Hindlimb muscle (tissue), 1 donor: ENCODE data around the gene CPT1A. TPM values are rescaled to one million over a fixed set of nuclear protein-coding genes. Genes with fewer than 3 reads are reported as not detected.
"Not testable (repeated sequence)": the region's sequence is repeated elsewhere in the genome, so short reads cannot be mapped to it uniquely, and the experiment has no call there.

Experiments used
- DNase-seq: peaks from one replicate; pipeline ENCODE4 v3.0.0-alpha.2; 2013
- polyA plus RNA-seq: library from polyadenylated mRNA; unstranded; fragments of 120-200 nt; gene quantifications from one replicate; pipeline ENCODE4 v1.2.1, GENCODE V29; 2013; ENCODE audit not compliant: insufficient read length

Gene CPT1A
- 11.2 TPM for polyA plus RNA-seq

DNA sequence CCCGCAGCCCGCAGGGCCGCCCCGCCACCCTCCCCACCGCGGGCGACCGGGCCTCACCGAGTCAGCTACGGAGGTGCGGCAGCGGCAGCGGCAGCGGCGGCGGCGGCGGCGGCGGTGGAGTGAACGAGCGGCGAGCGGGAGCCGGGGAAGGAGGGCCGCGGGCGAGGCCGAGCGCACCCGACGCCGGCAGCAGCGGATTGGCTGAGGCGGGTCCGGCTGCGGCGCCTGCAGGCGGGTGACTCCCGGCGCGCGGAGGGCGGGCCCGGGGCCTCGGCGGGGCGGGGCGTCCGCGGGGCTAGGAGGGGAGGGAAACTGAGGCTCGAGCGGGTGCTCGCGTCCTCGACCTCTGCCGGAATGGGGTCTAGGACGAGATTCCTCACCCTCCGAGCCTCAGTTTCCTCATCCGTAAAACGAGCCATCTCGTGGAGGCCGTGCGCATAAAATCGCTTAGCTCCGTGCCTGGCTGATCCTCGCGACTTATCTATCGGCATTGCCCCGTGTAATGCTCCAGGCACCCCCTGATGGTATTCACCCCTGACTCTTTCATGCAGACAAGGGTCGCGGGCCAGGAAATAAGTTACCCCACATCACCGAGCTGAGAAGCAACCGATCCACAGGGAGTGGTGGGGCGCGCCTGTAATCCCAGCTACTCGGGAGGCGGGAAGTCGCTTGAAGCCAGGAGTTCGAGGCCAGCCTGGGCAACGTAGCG lies at the start of gene CPT1A:
Gene CPT1A (minus strand): TSS at position 199 of the 709 bp plus-strand sequence. CDS start 26,442 bp downstream, outside the sequence.
- DNase-seq = peak; percentile 75

DNA sequence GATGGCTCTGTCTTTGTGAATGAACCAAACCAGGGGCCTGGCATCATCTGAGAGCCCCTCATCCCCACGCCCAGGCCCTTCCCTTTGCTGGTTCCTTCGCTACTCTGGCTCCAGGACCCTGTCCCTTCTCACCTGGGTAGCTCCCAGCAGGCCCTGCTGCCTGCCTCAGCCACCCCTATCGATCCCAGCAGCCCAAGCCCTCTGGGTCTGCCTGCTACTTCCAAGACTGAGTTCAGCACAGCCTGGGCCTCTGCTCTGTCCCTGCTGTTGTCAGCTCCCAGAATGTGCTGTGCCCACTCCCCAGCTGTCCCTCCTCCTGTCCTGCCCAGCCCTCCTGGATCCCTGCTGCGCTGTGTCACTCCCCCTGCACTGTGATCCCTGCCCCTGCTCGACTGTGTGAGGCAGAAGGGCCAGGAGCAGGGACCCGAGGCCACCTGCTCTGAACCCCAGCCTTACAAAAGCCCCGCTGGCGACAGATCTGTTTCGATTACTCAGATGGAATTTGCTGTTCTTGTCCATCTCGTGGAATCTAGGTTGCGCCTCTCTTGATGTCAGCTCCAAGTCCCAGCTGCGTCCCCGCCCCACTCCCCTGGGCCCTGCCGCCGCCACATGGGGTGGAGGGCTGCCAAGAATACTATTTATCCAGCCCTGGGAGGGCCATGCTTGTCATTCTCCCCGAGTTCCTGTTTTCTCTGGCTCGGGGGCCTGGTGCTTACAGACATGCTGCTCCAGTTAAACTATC lies 48.9 kb upstream of the CPT1A start:
- peak; percentile 72 for DNase-seq

DNA sequence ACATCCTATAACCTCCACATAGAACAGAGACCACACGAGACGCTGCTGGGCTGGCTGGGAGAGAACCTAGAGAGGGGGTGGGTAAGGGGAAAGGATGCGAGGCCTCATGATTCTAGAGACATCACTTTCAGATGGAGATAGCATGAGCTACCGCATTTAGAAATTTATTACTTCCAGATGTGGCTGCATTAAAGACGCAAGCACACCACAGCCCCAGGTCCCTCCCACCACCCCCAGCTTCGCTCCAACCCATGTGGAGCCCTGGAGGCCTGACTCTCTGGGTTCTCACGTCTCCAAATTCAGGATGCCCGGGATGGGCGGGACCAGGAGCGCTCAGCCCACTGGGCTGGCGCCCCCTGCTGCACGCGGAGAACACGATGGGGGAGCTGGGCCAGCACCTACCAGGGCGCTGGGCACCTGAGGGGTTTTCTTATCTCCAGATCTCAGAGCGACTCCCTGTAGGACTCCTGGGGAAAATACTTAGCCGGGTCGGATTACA lies 48.3 kb upstream of the CPT1A start:
- peak; percentile 88 for DNase-seq

DNA sequence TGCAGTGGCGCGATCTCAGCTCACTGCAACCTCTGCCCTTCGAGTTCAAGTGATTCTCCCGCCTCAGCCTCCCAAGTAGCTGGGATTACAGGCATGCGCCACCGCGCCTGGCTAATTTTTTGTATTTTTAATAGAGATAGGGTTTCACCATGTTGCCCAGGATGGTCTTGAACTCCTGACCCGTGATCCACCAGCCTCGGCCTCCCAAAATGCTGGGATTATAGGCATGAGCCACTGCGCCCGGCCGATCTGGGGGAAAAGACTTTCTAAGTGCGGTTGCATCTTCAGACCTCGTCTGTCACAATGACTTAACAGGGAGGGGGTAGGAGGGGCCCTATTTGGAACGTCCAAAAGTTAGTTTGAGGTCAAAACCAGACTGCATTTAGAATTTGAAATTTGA lies 43.1 kb upstream of the CPT1A start:
- not testable (repeated sequence) for DNase-seq

DNA sequence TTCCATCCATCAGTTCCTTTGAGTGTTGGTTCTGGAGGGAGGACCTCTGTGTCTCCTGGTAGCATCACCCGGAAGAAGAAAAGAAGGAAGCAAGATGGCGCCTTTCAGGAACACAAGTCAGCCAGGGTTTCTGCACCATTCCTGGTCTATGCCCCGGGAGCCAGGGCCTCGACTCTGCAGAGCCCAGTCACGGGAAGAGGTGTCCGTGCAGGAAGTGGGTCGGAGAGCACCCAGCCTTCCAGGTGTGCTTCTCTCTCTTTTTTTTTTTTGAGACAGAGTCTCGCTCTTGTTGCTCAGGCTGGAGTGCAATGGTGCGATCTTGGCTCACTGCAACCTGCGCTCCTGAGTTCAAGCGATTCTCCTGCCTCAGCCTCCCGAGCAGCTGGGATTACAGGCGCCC lies 40.7 kb upstream of the CPT1A start:
- no peak for DNase-seq

DNA sequence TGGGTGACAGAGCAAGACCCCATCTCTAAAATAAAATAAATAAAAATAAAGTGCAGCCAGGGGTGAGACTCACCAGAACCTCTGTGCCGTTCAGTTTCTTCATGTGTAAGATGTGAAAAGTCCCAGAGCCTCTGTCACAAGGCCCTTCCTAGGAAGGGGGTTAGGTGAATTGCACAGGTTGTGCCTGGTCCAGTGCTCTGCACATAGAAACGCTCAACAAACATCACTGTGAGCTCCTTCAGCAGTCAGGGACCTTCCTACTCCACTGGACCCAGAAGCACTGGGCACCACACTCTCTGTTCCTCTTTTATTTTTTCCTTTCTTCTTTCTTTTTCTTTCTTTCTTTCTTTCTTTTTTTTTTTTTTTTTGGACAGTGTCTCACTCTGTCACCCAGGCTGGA lies 39.6 kb upstream of the CPT1A start:
- DNase-seq = no peak

DNA sequence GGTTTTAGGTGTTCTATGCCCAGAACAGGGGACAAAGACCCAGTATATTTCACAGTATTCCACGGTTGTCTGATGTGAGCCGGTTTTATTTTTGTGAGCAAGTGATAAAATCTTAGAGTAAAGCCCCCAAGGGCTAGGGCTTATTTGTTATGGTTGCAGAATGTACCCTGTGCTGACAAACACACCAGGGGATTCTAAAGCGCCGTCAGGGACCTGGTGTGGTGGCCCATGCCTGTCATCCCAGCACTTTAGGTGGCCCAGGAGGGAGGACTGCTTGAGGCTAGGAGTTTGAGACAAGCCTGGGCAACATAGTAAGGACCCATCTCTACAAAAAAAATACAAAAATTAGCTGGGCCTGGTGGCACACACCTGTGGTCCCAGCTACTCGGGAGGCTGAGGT lies 39.1 kb upstream of the CPT1A start:
- no peak for DNase-seq

DNA sequence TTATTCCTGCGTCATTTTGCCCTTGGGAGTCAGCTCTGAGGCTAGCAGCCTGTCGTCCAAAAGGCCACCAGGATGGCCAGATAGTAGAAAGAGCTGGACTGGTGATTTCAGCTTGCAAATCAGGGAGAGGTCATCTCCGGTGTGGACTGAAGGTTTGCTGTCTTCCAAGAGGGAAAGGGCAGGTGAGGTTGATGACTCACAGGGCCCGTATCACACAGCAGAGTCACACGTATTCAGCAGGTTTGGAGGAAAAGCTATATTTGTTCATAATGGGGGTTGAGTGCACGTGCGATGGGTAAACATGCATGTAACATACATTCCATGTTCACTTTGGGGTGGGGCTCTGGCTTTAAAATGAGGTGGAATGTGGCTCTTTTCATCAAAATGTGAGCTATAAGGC lies 36.3 kb upstream of the CPT1A start:
- DNase-seq = no peak

DNA sequence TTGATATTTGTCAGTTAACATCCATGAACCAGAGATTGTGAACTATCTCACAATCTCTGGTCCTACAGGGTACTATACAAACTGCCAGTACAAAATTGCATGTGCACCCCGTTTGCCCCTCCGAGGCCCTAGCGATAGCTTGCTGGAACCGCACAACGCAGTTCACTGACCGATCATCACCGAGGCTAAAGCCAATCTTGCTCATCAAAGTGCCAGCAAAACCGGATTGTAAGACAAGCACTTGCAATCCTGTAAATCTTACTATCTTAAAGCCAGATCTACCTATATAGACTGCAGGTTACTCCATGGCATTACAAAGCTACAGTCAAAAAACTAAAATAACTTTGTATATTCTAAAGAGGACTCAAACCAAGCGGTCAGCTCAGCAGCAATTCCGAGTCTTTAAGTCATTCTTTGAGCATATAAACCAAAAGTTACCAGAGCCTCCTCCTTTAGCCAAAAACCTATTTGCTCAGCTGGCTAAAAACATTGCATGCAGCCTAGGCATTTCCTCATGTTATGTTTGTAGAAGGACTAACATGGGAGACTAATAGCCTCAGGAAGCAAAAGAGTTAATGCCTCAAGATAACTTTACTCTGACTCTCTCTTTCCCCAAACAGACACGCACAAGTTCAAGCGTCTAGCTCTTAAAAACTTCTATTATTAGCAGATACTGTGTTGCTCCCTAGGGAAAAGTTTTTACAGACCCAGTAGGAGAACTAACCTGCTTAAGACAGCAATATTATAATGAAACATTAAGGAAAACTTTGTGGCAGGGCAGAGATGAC lies 30.7 kb upstream of the CPT1A start:
- no peak for DNase-seq

DNA sequence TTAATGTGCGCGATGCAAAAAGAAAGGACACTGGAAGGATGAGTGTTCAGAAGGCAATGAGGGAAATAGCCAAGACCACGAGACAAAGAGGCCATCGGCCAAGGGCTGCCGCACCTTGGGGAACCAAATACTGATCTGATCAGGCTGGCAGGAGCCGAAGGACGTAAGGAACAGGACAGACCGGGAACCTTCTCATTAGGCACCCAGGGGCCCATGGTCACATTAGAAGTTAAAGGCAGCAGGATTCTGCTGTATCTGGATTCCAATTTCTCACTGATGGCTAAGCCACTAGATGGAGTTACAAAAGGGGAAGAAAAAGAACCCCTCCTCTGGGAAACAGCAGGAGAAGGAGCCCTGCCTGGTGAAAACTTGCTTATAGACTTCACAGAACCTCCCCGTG lies 28.8 kb upstream of the CPT1A start:
- DNase-seq = no peak

DNA sequence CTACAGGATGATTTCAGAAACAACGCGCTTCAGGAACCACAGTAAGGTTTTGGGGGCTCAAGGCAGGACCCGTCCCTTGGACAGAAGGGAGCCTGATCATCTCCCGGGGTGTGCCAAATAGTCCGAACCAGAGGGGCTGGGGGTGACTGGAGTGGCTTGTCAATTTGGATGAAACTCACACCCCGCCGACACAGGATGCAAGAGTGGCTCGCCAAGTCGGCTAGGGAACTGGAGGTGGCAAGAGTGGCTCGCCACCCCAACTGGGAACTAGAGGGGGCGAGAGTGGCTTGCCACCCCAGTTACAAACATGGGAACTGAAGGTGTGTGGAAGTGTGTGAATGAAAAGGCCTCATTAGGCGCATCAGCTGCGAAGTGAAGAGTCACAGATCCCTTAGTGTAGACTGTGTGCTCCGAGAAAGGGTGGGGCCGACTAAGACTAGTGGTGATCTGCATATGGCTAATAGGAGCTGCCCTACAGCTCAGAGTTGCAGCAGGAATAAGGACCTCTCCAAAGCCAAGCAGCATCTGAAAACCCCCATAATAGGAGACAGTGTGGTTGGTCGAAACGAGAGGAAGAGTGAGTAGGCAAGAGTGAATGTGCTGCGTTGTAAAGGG lies 26.6 kb upstream of the CPT1A start:
- no peak for DNase-seq

DNA sequence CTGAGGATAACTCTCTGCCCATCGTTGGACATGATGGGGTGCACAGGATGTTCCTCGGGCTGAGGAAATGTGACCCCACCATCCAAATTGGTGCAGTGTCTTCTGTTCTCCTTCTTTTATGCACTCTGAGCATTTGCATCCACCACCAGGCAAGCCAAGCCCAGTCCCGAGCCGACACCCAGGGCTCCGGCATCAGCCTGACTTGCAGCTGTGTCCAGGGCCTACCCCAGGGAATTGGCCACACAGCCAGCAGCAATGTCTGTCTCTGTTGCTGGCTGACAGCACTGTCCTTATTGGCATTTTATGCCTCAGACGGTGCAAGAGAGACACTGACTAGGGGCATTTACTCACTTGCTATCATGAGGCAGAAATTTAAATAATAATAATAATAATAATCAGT lies 25.4 kb upstream of the CPT1A start:
- no peak for DNase-seq

DNA sequence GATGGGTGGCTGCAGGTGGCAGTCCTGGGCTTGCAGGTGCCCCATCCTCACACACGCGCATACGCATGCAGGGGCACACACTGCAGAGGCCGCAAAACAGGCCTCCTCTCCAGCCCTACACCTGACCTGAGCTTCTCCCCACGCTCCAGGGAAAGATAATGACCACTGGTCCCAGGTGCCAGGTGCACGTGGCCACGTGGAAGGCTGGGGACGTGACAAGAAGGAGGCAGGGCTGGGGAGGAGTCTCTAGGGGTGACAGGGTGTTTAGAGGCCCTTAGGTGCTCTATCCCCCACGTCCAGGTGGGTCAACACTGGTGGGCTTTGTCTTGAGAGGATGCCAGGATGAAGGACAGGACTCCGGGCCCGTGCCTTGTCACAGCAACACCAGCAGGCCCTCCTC lies 23.5 kb upstream of the CPT1A start:
- DNase-seq = no peak

DNA sequence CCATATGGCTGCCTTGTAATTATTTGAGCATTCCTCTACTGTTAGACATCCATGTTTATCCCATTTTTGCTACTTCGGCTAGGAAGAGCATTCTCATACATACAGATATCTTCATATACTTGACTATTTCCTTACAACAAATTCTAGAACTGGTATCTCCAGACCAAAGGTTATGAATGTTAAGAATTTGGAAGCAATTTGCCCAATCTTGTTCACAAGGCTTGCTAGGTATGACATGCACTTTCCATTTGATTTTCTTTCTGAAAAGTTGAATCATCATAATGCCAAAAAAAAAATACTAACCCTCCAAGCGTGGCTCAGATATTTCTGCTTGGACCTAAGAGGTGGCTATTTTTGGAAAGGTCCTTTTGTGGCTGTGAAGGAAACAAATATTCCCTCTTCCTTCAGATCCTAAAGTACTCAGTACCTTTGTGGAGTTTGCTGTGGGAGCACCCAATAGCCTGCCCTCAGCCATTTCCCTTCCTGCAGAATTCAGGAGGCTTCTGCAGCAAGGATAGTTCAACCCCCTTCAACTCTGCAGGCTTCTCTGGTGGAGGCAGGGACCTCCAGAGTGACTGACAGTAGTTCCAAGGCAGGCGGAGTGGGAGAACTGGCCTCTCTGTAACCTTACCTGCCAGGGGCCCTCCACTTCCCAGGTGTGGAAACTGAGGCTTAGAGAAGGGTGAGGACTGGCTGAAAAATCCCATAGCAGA lies 22.0 kb upstream of the CPT1A start:
- DNase-seq = no peak

DNA sequence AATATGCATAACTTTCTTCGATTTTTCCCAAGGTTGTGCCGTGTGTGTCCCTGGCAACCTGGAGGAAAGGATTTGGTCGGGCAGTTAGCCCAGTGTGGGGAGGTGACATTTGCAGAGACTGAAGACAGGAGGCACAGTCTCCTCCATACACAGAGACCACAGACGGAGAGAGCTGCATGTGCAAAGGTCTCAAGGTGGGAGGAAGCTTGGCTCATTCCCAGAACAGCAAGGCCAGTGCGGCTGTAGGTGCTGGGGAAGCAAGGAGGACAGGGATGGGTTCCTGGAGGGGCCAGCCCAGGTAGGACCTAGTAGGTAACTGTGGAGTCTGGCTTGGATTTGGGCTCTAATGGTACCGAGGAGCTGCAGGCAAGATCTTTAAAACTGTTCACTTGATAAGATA lies 20.7 kb upstream of the CPT1A start:
- DNase-seq = no peak

DNA sequence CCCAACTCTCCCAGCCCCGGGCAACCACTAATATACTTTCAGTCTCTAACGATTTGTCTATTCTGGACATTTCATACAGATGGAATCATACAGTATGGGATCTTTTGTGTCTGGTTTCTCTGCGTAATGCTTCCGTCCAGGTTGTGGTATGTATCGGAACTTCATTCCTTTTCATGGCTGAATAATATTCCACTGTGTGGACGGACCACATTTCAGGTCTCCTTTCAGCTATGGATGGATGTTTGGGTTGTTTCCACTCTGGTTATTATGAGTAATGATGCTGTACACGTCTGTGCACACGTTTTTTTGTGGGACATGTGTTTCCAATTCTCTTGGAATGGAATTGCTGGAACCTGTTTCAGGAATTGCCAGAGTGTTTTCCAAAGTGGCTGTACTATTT lies 17.4 kb upstream of the CPT1A start:
- DNase-seq = no peak

DNA sequence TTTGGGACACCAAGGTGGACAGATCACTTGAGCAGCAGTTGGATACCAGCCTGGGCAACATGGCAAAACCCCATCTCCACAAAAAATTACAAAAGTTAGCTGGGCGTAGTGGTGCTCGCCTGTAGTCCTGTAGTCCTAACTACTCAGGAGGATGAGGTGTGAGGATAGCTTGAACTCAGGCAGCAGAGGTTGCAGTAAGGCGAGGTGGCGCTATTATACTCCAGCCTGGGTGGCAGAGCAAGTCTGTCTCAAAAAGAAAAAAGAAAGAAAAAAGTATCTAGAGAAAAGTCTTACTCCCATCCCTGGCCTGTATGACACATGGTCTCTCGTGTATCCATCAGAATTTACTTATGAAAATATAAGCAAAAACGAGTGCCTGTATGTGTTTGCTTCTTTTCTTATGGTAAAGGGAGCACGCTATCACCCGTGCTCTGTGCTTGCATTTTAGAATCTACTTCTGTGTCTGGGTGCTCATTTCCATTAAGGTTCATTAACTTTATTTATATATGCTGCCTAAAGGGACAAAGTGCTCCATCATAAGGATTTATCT lies 15.4 kb upstream of the CPT1A start:
- DNase-seq = no peak

DNA sequence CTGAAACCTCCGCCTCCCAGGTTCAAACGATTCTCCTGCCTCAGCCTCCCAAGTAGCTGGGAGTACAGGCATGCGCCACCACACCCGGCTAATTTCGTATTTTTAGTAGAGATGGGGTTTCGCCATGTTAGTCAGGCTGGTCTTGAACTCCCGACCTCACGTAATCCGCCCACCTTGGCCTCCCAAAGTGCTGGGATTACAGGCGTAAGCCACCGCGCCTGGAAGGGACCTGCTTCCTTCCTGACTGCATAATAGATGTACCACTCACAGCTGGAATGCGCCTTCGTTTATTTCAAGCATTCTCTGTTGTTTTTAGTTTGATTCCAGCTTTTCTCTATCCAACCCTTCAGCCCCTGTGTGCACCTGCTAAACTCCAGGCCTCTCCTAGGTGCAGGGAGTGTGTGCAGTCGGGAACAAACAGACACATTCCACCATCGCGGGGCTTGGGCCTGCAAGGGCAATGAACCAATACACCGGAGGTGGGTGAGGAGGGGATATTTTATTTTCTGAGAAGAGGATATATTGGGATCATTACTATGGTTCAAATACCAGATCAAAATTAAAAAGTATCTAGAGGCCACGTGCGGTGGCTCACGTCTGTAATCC lies 14.8 kb upstream of the CPT1A start:
- not testable (repeated sequence) for DNase-seq

DNA sequence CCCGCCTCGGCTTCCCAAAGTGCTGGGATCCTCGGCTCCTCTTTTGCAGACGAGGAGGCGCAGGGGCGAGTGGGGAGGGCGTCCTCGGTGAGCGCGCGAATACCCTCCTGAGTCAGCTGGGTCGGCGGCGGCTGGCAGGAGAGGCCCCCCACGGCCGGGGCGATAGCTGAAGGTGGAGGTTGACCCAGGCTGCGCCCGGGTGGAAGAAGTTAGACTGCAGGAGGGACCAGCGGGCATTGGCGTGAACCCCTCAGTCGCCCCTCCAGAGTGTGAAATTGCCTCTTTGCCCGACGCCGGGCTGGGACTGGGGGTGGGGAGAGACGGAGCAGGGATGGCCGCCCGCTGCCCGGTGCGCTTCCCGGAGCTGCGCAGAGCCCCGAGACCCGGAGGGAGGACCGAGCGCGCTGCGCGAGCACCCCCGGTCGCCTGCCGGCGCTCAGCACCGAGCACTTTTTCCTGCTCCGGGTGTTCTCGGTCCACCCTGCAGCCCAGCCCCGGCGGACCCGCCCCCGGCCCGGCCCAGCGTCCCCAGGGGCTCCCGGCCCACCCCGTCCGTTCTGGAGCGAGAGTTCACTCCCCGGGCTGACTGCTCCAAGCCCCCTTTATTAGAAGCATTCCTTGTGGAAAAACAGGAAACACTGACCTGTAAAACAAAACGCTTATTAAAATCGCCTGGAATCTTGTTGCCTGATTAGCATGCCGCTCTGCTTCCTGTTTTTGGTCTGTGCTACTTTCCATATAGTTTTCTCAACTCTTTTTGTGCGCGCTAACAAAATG lies 13.7 kb upstream of the CPT1A start:
- DNase-seq = peak; percentile 66

DNA sequence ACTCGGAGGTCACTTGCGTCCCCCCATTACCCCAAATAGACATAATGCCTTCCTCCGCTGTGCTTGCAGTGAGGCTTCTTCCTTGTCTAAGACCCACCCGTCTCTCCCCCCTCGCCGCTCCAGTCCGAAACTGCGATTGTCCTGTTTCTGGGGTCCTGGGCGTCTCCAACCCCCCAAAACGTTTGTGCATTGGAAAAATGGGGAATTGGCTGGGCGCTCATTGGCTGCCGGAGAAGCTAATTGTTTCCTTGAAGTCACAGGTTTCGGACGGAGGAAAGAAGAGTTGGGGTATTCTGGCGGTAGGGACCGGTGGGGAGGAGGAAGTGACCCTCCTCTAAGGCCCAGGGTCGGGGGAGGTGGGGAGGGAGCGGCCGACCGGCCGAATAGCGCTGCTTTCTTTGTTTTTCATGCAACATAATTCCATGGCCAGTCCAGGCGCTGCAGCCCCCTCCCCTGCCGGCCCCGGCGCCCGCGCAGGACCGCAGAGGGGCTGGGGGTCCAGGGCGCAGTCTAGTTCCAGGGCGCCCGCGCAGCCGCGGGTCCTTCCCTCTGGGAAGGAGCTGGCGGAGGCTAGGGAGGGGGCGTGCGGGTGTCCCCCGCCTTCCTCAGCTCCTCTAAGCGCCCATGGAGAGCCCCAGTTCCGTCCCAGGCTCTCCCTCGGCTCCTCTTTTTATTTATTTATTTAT lies 12.7 kb upstream of the CPT1A start:
- DNase-seq = no peak
